Thyroid gland (tissue), 4 donors: ENCODE results near the gene UFSP2.

Experiments used
- CTCF ChIP-seq, 6 experiments: fragments of 200-600 bp in 3 of 6; fragments of 450-650 bp in 3 of 6; sonication (generic) in 3 of 6; IDR thresholded peaks; one replicate each; pipeline ENCODE4 v1.5.1; 2016 to 2019; ENCODE audit warnings: antibody characterized with exemption in 6 of 6, mild to moderate bottlenecking in 2 of 6, inconsistent platforms in 1 of 6, moderate library complexity in 1 of 6
- POLR2A ChIP-seq, 2 donors: fragments of 450-650 bp; IDR thresholded peaks; one replicate each; pipeline ENCODE4 v1.6.1; 2017; ENCODE audit warnings: antibody characterized with exemption in 2 of 2, mild to moderate bottlenecking in 2 of 2, moderate library complexity in 1 of 2

- TF ChIP-seq CTCF (IDR thresholded peaks at IDR 0.05): no peak
- no peak for TF ChIP-seq POLR2A (IDR thresholded peaks at IDR 0.05)
Measured at GRCh38 chr4:185394568-185395237, 31.1 kb downstream of the UFSP2 start.
